GM23338 (cell line): Measurements from ENCODE around the gene NFATC2IP. TPM values are rescaled to one million over a fixed set of nuclear protein-coding genes. Genes with fewer than 3 reads are reported as not detected.

Experiments used
- ATAC-seq: fragments of 200-7000 bp; cut with Tn5 transposase; 3 replicates; pipeline ENCODE4 v1.9.1; 2020
- DNase-seq: peaks from one replicate; pipeline ENCODE4 v3.0.0-alpha.2; 2015; ENCODE audit warnings: low spot score
- H2AFZ ChIP-seq: fragments of 200-600 bp; sonication (generic); 2 replicates; pipeline ENCODE4 v1.8.0; 2016; ENCODE audit warnings: antibody characterized with exemption, mild to moderate bottlenecking, moderate library complexity
- H3F3A ChIP-seq: fragments of 200-600 bp; sonication (generic); replicated peaks from 2 replicates; pipeline ENCODE4 v1.8.0; 2017; ENCODE audit warnings: antibody characterized with exemption, mixed run types, low read depth
- H3K27ac ChIP-seq: fragments of 200-600 bp; sonication (generic); 2 replicates; pipeline ENCODE4 v1.6.1; 2016; ENCODE audit warnings: low read depth
- H3K27me3 ChIP-seq: fragments of 200-600 bp; sonication (generic); 2 replicates; pipeline ENCODE4 v1.8.0; 2016; ENCODE audit warnings: mild to moderate bottlenecking, mixed run types, moderate library complexity; ENCODE audit not compliant: insufficient read depth
- H3K36me3 ChIP-seq: fragments of 200-600 bp; sonication (generic); 2 replicates; pipeline ENCODE4 v1.8.0; 2016; ENCODE audit warnings: mild to moderate bottlenecking; ENCODE audit not compliant: insufficient read depth
- H3K4me1 ChIP-seq: fragments of 200-600 bp; sonication (generic); 2 replicates; pipeline ENCODE4 v1.8.0; 2016; ENCODE audit warnings: mild to moderate bottlenecking, moderate library complexity; ENCODE audit not compliant: insufficient read depth
- H3K4me2 ChIP-seq: fragments of 200-600 bp; sonication (generic); 2 replicates; pipeline ENCODE4 v1.7.1; 2017; ENCODE audit warnings: mixed run types
- H3K4me3 ChIP-seq: fragments of 200-600 bp; sonication (generic); 2 replicates; pipeline ENCODE4 v1.6.1; 2016; ENCODE audit warnings: mixed run types
- H3K79me2 ChIP-seq: fragments of 200-600 bp; sonication (generic); replicated peaks from 2 replicates; pipeline ENCODE4 v1.8.0; 2017; ENCODE audit warnings: mild to moderate bottlenecking; ENCODE audit not compliant: insufficient read depth
- H3K9me2 ChIP-seq: fragments of 200-600 bp; sonication (generic); 2 replicates; pipeline ENCODE4 v1.8.0; 2017; ENCODE audit not compliant: insufficient read depth
- H4K20me1 ChIP-seq: fragments of 200-600 bp; sonication (generic); replicated peaks from 2 replicates; pipeline ENCODE4 v1.8.0; 2017; ENCODE audit warnings: mild to moderate bottlenecking; ENCODE audit not compliant: insufficient read depth
- H3K27ac Mint-ChIP-seq: 2 replicates; pipeline ENCODE4 v1.8.0; 2020; ENCODE audit warnings: inconsistent platforms, mild to moderate bottlenecking, moderate library complexity, mixed read lengths
- H3K27me3 Mint-ChIP-seq: 3 replicates; pipeline ENCODE4 v1.8.0; 2022; ENCODE audit warnings: low read depth, mild to moderate bottlenecking, moderate library complexity, mixed read lengths, inconsistent platforms; ENCODE audit not compliant: insufficient read depth, poor library complexity
- H3K36me3 Mint-ChIP-seq: 3 replicates; pipeline ENCODE4 v1.8.0; 2021; ENCODE audit warnings: low read depth, mild to moderate bottlenecking, inconsistent platforms, moderate library complexity, mixed read lengths
- H3K4me1 Mint-ChIP-seq: 3 replicates; pipeline ENCODE4 v1.8.0; 2020; ENCODE audit warnings: mild to moderate bottlenecking, inconsistent platforms, mixed read lengths
- H3K4me3 Mint-ChIP-seq: 3 replicates; pipeline ENCODE4 v1.8.0; 2021; ENCODE audit warnings: moderate library complexity, mild to moderate bottlenecking, inconsistent platforms, mixed read lengths
- H3K9me3 Mint-ChIP-seq: 3 replicates; pipeline ENCODE4 v1.8.0; 2020; ENCODE audit warnings: moderate library complexity, mild to moderate bottlenecking, inconsistent platforms, mixed read lengths
- CREB1 ChIP-seq: fragments of 250-450 bp; sonication (Bioruptor Pico); IDR thresholded peaks from 2 replicates; pipeline ENCODE4 v1.5.0; 2020; ENCODE audit warnings: low read depth, mild to moderate bottlenecking, moderate library complexity
- CTCF ChIP-seq, 2 experiments: fragments of 200-600 bp in 1 of 2; sonication (generic) in 1 of 2; conservative IDR thresholded peaks; 2 replicates each; pipeline versions ENCODE4 v1.5.1 to v1.6.1; 2016 to 2017; ENCODE audit warnings: antibody characterized with exemption in 2 of 2, low read depth in 2 of 2, mild to moderate bottlenecking in 2 of 2, moderate library complexity in 1 of 2
- EZH2 ChIP-seq: fragments of 200-600 bp; sonication (generic); IDR thresholded peaks from one replicate; pipeline ENCODE4 v1.8.0; 2017; ENCODE audit warnings: antibody characterized with exemption, mild to moderate bottlenecking, low read depth; ENCODE audit not compliant: unreplicated experiment
- JUNB ChIP-seq: IDR thresholded peaks from one replicate; pipeline ENCODE4 v1.6.1; 2016; ENCODE audit warnings: antibody characterized with exemption; ENCODE audit not compliant: unreplicated experiment
- NANOG ChIP-seq: IDR thresholded peaks from 2 replicates; pipeline ENCODE4 v1.6.1; 2016; ENCODE audit warnings: antibody characterized with exemption, borderline replicate concordance
- POLR2AphosphoS5 ChIP-seq: IDR thresholded peaks from 2 replicates; pipeline ENCODE4 v1.6.1; 2016; ENCODE audit warnings: antibody characterized with exemption, low read depth
- REST ChIP-seq: IDR thresholded peaks from one replicate; pipeline ENCODE4 v1.6.1; 2018; ENCODE audit warnings: antibody characterized with exemption; ENCODE audit not compliant: unreplicated experiment
- STAT1 ChIP-seq: IDR thresholded peaks from one replicate; pipeline ENCODE4 v1.6.1; 2016; ENCODE audit warnings: antibody characterized with exemption; ENCODE audit not compliant: unreplicated experiment
- ZNF114 ChIP-seq: fragments of 250-450 bp; sonication (Bioruptor Pico); IDR thresholded peaks from 2 replicates; pipeline ENCODE4 v1.5.0; 2020; ENCODE audit warnings: mild to moderate bottlenecking, moderate library complexity
- ZNF462 ChIP-seq: fragments of 250-450 bp; sonication (Bioruptor Pico); IDR thresholded peaks from 2 replicates; pipeline ENCODE4 v1.5.0; 2020; ENCODE audit warnings: mild to moderate bottlenecking, moderate library complexity
- polyA plus RNA-seq: library from polyadenylated mRNA; unstranded; fragments of >200 nt; fragmentation: Nextera tagmentation; extraction: Ambion mirVana; gene quantifications from 2 replicates; pipeline ENCODE4 v1.2.1, GENCODE V29; 2016
- total RNA-seq: library from RNA; depleted of rRNA; stranded (reverse); fragments of >200 nt; shearing (Covaris generic); gene quantifications from 2 replicates; pipeline ENCODE4 v1.2.3, GENCODE V29; 2014
- TF ChIP-seq, protein P1 (sequence below): IDR thresholded peaks from 2 replicates; pipeline ENCODE4 v1.6.1; 2016; ENCODE audit warnings: antibody characterized with exemption

Gene NFATC2IP
- total and polyA plus RNA-seq, 2 experiments from 2014 or later = 23.5 to 65.4 TPM

GRCh38 chr16:28933171-28933570 is 17.6 kb upstream of the NFATC2IP start:
- no peaks in the 10 kb centered on the region for H3K36me3 ChIP-seq
- H3K4me1 Mint-ChIP-seq = peaks cover 9% of the 10 kb centered on the region
- no peaks in the 10 kb centered on the region for H4K20me1 ChIP-seq
- H3K9me3 Mint-ChIP-seq = no peaks in the 10 kb centered on the region
- H3K4me1 ChIP-seq = peaks cover 7% of the 10 kb centered on the region; the same call in 1 of the 2 replicates
- peaks cover 17% of the 10 kb centered on the region for H3K27me3 Mint-ChIP-seq
- H3K4me3 Mint-ChIP-seq = no peak overlapping the region
- no peak for TF ChIP-seq JUNB
- TF ChIP-seq CREB1 (CRISPR knock-in tag) = no peak
- no peak for TF ChIP-seq STAT1
- TF ChIP-seq CTCF (conservative IDR thresholded peaks at IDR 0.05; ENCODE audit: low read depth in 2 of 2) = no peak
- TF ChIP-seq ZNF462 = no peak
- TF ChIP-seq ZNF114 (CRISPR knock-in tag) = no peak
- no peak for TF ChIP-seq EZH2
- TF ChIP-seq, protein P1, sequence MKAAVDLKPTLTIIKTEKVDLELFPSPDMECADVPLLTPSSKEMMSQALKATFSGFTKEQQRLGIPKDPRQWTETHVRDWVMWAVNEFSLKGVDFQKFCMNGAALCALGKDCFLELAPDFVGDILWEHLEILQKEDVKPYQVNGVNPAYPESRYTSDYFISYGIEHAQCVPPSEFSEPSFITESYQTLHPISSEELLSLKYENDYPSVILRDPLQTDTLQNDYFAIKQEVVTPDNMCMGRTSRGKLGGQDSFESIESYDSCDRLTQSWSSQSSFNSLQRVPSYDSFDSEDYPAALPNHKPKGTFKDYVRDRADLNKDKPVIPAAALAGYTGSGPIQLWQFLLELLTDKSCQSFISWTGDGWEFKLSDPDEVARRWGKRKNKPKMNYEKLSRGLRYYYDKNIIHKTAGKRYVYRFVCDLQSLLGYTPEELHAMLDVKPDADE = no peak
- TF ChIP-seq POLR2AphosphoS5 = no peak
- TF ChIP-seq NANOG = no peak
- no peak for TF ChIP-seq REST
- H3F3A ChIP-seq = no peaks in the 10 kb centered on the region
- H3K27ac Mint-ChIP-seq = no peak overlapping the region
- H3K9me2 ChIP-seq = no peaks in the 10 kb centered on the region
- H3K27ac ChIP-seq = no peak overlapping the region
- H3K27me3 ChIP-seq = 0 out of 2 replicates have a peak, but pooled peaks cover 3% of the 10 kb centered on the region
- H2AFZ ChIP-seq = no peak overlapping the region
- no peaks in the 10 kb centered on the region for H3K79me2 ChIP-seq
- DNase-seq = no peak
- no peak for ATAC-seq
- H3K4me2 ChIP-seq = no peak overlapping the region
- no peak overlapping the region for H3K4me3 ChIP-seq
- no peaks in the 10 kb centered on the region for H3K36me3 Mint-ChIP-seq
